ENCODE measurements around the gene ISM2.

Gene ISM2

GRCh38 chr14:77505031-77505430, 6.4 kb upstream of the ISM2 start:
- no peak for DNase-seq

GRCh38 chr14:77503138-77503537, 4.5 kb upstream of the ISM2 start:
- no peak for DNase-seq

- DNase-seq: no peak
Measured at GRCh38 chr14:77502109-77502782, 3.6 kb upstream of the ISM2 start.

GRCh38 chr14:77498984-77499527, 440 bp upstream of the ISM2 start:
- DNase-seq: no peak

- no peak for DNase-seq
Measured at GRCh38 chr14:77495334-77495733, 3.3 kb downstream of the ISM2 start.

- DNase-seq: no peak
Measured at GRCh38 chr14:77491056-77491455, 7.6 kb downstream of the ISM2 start.

GRCh38 chr14:77490347-77490986, 8.1 kb downstream of the ISM2 start:
- no peak for DNase-seq

- DNase-seq: no peak
Measured at GRCh38 chr14:77489041-77489440, 9.6 kb downstream of the ISM2 start.

GRCh38 chr14:77488558-77488957, 10.1 kb downstream of the ISM2 start:
- no peak for DNase-seq

- no peak for DNase-seq
Measured at GRCh38 chr14:77485901-77486678, 12.5 kb downstream of the ISM2 start.

GRCh38 chr14:77485256-77485655, 13.4 kb downstream of the ISM2 start:
- no peak for DNase-seq

- DNase-seq: no peak
Measured at GRCh38 chr14:77482422-77482821, 16.2 kb downstream of the ISM2 start.

GRCh38 chr14:77478796-77479195, 19.8 kb downstream of the ISM2 start:
- no peak for DNase-seq

- no peak for DNase-seq
Measured at GRCh38 chr14:77478029-77478428, 20.6 kb downstream of the ISM2 start.

- no peak for DNase-seq
Measured at GRCh38 chr14:77475432-77476115, 23.0 kb downstream of the ISM2 start.

- no peak for DNase-seq
Measured at GRCh38 chr14:77474479-77475177, 24.0 kb downstream of the ISM2 start.

GRCh38 chr14:77473921-77474320, 24.7 kb downstream of the ISM2 start:
- DNase-seq: no peak

- no peak for DNase-seq
Measured at GRCh38 chr14:77470224-77470870, 28.3 kb downstream of the ISM2 start.

GRCh38 chr14:77469539-77469938, 29.1 kb downstream of the ISM2 start:
- no peak for DNase-seq

GRCh38 chr14:77469067-77469505, 29.5 kb downstream of the ISM2 start:
- DNase-seq: no peak

- DNase-seq: no peak
Measured at GRCh38 chr14:77467801-77468200, 30.8 kb downstream of the ISM2 start.
